ENCODE measurements around the gene NAP1L4.

The NAP1L4 gene

GRCh38 chr11:2933375-2934020 lies 58.6 kb downstream of the NAP1L4 start:
- no peak for DNase-seq

DNA sequence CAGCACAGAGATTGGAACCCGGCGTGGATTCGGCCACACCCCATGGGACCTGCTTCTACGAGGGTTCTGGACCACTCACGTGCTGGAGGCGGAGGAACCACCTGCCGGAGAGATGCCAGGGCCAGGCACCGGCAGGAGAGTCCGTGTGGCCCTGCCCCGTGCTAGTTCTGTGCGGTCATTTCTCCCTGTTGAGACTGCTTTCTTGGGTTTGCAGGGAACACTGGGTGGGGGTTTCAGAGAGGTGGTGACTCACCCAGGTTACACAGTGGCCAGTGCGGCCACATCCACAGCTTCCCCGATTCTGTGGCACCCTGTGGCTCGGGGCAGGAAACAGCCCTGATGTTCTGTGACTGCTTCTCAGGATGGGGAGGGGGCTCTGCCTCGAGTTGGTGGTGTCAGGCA lies 59.3 kb downstream of the NAP1L4 start:
- no peak for DNase-seq

DNA sequence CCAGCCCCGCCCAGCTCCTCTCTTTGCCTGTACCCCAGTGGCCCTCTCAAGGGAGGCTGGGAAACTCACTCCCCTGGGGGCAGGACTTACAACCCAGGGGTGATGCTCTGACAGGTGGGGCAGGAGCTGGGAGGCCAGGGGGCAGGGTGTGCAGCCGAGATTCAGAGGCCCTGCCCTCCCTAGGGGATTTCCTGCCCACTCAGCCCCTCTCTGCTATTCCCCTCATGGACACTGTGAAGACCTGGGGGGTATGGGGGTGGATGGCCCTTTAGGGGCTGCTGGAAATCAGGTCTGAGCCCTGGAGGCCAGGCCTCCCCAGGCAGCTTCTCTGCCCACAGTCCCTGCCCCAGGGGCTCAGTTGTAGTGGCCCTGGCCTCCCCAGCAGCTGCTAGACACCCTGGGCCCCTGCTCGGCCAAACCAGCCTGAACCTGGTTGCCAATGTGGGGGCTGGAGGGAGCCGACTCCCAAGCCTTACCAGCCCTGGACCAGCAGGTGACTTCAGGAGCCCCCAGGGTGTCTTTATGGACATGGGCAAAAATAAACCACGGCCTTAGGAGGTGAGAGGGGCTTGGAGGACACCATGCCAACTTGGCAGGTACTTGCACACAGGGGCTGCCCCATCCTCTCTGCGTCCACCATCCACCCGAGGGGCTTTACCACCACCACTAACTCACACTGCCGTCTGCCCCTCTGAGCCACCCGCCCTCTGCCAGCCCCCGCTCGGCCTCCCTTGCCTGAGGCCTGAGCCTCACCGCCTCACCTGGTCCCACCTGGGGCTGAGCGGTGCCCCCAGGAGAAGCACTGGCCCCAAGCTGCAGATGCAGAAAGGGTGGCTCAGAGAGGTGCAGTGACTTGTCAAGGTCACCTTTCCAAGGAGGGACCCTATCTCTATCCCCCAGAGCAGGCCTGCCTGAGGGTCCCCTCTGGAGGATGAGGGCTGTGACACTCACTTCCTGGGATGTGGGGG lies 60.1 kb downstream of the NAP1L4 start:
- no peak for DNase-seq

GRCh38 chr11:2931420-2931746 lies 60.7 kb downstream of the NAP1L4 start:
- DNase-seq, result no peak

GRCh38 chr11:2930704-2931419 lies 61.3 kb downstream of the NAP1L4 start:
- peak; percentile 71 for DNase-seq

GRCh38 chr11:2929950-2930703 lies 62.0 kb downstream of the NAP1L4 start:
- no peak for DNase-seq

DNA sequence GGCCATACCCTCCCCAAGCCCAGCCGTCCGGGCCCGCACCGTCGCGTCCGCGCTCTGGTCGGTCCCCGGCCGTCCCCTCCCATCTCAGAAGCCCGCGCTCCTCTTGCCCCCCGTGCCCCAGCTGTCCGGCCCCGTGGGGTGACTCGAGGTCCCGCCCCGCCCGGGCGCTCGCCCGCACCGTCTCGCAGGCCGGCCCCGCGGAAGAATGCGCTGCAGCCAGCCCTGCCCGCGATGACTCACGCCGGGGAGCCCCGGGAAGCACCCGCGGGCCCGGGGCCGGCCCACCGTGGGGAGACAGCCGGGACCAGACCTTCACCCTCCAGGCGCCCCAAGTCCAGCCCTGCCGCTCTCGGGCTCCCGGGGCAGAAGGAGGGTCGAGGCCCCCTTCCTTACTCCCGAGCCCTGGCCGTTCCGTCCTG lies 62.6 kb downstream of the NAP1L4 start:
- no peak for DNase-seq

GRCh38 chr11:2928605-2929530 lies 63.3 kb downstream of the NAP1L4 start, which contains the start of gene PHLDA2:
TSS of gene PHLDA2 (minus strand) at chr11:2929420. CDS start at chr11:2929364, 56 bp downstream.
- DNase-seq, result peak; percentile 14

DNA sequence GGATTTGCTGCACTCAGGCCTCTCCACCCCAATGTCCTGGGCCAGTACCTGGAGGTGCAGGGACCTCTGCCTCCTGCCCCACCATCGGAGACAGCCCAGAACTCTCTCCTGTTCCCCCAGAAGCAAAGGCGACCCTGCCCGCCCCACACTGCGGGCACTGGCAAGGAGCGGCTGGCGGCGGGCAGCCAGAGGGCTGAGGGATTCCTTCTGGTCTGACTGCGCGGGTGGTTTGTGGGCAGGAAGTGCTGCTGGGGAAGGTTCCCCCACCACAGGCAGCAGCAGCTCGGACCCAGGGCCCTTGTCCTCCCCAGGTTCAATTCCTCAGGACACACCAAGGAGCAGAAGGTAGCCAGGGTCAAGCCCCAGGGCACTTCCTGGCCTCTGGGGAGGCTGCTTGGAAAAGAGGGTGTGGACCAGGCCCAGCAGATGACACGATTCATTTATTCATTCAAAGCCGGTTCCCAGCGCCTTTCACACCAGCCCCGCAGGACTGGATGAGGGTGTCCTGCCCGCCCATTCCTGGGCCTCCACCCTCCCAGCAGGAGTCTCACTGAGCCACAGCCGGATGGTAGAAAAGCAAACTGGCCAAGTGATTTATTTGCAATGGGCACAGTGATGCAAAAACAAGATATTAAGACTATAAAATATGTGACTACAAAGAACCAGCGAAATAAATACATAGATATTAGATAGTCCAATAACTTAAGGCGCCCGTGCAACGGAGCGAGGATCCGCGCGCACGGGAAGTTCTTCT lies 64.1 kb downstream of the NAP1L4 start:
- DNase-seq, result no peak

DNA sequence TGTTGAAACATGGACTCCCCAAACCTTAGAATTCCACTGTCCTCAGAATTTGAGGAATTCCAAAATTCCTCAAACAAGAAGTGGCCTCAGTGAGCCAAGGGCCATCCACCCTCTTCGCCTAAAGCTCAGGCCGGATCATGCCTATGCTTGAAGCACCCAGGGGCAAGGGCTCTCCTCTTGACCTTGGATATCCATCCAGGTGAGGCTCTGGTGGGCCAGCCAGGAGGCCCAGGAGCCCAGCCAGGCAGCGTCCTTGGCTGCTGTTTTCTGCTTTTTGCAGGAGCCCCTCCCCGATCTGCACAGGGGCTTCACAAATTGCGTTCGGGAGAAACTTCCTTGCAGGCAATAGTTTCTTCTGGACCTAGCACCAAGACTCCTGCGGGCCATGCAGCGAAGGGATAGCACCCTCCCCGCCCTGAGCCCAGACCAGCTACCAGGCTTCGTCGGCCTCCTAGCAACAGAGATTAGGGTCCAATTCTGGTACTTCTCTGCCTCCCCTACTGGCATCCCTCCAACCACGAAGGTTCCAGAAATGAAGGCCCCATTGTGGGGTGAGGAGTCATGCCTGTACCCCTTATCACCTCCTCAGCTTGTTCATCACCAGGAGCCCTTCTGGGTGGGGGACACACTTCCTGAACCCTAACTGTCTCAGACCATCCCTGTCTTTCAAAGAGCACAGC lies 64.9 kb downstream of the NAP1L4 start:
- no peak for DNase-seq

GRCh38 chr11:2926611-2927051 lies 65.5 kb downstream of the NAP1L4 start:
- no peak for DNase-seq

- no peak for DNase-seq
These were observed 67.1 kb downstream of the NAP1L4 start for GRCh38 chr11:2924821-2925675.

DNA sequence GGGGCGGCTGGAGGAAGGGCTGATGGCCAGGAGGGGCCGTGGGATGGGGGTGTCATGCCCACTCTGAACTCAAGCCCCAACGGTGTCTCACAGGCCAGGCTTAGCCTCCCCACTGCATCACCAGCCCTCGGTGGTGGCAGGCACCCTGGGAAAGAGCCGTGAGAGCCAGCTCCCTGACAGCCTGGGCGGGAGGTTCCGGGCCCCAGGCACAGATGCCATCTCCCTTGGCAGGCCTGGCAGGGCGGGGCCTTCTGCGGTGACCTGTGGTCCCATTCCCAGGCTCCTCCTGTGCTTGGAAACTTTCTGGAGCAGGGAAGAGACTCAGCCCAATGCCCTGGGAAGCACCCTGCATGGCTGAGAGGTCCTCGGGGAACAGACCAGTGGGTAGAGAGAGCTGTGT lies 67.7 kb downstream of the NAP1L4 start:
- DNase-seq, result no peak

- no peak for DNase-seq
These were observed 68.4 kb downstream of the NAP1L4 start for GRCh38 chr11:2923446-2924375.

GRCh38 chr11:2922655-2923054 lies 69.5 kb downstream of the NAP1L4 start:
- DNase-seq, result no peak

GRCh38 chr11:2921742-2922493 lies 70.2 kb downstream of the NAP1L4 start:
- DNase-seq, result no peak

- DNase-seq, result no peak
These were observed 70.9 kb downstream of the NAP1L4 start for GRCh38 chr11:2921261-2921660.
